ENCODE results near the gene HORMAD1. TPM values are rescaled to one million over a fixed set of nuclear protein-coding genes. Genes with fewer than 3 reads are reported as not detected.
"Not testable (repeated sequence)": the region's sequence is repeated elsewhere in the genome, so short reads cannot be mapped to it uniquely, and the experiment has no call there.

The HORMAD1 gene
- total RNA-seq, 1 donor from 2014 or later: 0.21 TPM

- DNase-seq (ENCODE audit: low spot score): peak; percentile 96
Observed at GRCh38 chr1:150696995-150697927, 23.4 kb downstream of the HORMAD1 start, which contains the start of gene GOLPH3L. TSS of gene GOLPH3L (minus strand) at chr1:150697154. CDS start at chr1:150694838, 2,316 bp downstream.

DNA sequence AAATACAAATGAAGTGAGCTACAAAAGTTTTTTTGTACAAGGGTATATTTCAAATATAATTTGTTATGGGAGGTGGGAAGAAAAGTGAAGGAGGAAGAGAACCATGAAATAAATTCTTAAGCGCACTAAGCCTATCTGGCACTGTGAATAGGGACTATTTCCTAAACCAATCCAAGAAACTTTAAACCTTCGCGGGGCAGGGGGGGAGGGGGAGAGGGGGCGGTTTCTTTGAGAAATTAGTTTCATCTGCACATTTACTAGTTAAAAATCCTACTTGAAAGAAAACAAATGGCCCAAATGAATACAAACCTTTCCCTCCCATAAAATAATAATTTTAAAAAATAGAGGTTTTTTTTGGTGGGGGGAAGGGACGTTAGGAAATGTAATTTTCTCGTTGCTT, 24.1 kb downstream of the HORMAD1 start:
- no peak for DNase-seq (ENCODE audit: low spot score)

- no peak for DNase-seq (ENCODE audit: low spot score)
Observed at GRCh38 chr1:150696162-150696561, 24.5 kb downstream of the HORMAD1 start.

DNA sequence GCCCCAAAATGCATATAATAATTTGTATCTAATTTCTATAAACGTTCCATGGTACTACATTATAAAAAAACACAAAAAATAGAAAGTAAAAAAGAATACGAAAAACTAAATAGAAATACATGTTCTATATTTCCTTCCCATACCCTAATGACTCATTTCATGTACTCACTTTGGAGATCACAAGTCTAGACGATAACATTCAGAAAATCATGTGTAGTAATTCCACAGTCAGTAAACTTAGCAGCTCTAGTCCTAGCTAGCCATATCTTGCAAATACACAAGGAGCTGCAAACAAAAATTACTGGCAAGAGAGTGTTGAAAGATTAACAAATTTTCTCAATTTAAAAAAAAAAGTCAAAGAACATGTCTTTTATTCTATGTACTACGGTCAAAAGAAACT, 25.1 kb downstream of the HORMAD1 start:
- no peak for DNase-seq (ENCODE audit: low spot score)

- DNase-seq (ENCODE audit: low spot score): no peak
Observed at GRCh38 chr1:150692720-150693119, 28.0 kb downstream of the HORMAD1 start.

DNA sequence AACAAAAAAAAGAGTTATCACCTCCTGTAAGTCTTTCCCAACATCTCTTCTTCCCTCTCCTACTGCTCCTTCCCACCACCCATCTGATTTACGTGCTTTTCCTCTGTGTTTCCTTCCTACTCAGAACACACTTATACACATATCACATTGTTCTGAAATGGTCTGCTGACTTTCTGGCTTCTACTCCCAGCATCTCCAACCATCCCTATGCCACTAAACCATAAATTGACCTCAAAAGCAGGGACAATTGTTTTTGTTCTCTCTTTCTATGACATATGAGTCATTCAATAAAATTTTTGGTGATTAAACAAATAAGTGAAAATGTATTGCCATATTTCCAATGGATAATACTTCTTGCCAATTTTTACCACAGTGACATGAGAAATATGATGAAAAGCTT, 31.9 kb downstream of the HORMAD1 start:
- DNase-seq (ENCODE audit: low spot score): no peak

- DNase-seq (ENCODE audit: low spot score): no peak
Observed at GRCh38 chr1:150686275-150686674, 34.4 kb downstream of the HORMAD1 start.

- DNase-seq (ENCODE audit: low spot score): no peak
Observed at GRCh38 chr1:150683914-150684313, 36.8 kb downstream of the HORMAD1 start.

- no peak for DNase-seq (ENCODE audit: low spot score)
Observed at GRCh38 chr1:150678988-150679387, 41.7 kb downstream of the HORMAD1 start.

DNA sequence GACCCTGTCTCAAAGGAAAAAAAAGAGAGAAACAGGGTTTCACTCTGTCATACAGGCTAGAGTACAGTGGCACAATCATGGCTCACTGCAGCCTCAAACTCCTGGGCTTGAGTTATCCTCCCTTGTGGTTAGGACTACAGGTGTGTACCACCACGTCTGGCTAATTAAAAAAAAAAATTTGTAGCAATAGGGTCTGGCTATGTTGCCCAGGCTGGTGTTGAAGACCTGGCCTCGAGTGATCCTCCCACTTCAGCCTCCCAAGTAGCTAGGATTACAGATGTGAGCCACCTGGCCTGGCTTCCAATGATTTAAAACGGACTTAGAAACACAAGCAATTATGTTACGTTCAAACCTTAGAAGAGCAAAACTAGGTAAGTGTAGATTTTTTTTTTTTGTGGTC, 45.8 kb downstream of the HORMAD1 start:
- DNase-seq (ENCODE audit: low spot score): no peak

- no peak for DNase-seq (ENCODE audit: low spot score)
Observed at GRCh38 chr1:150663321-150663720, 57.4 kb downstream of the HORMAD1 start.

DNA sequence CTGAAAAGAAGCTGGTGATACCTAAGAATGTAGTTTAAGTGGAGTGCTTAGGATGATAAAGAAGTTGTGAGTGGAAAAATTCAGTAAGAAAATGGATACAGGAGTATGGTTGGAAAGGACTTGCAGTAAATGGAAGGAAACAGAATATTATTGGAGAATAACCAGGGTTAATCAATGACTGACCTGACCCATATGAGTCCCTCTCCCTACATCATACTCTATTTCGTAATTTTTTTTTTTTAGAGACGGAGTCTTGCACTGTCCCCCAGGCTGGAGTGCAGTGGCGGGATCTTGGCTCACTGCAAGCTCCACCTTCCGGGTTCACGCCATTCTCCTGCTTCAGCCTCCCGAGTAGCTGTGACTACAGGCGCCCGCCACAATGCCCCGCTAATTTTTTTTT, 57.9 kb downstream of the HORMAD1 start:
- no peak for DNase-seq (ENCODE audit: low spot score)

GRCh38 chr1:150661156-150661555, 59.5 kb downstream of the HORMAD1 start:
- DNase-seq (ENCODE audit: low spot score): no peak

DNA sequence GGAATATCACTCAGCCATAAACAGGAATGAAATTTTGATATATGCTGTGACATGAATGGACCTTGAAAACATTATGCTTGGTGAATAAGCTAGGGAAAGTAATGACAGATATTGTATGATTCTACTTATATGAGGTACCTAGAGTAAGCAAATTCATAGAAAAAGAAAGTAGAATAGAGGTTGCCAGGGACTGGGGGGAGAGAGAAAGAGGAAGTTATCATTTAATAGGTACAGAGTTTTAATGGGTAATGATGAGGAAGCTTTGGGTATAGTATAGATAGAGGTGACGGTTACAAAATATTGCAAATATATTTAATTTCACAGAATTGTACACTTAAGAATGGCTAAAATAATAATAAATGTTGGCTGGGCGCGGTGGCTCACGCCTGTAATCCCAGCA, 60.1 kb downstream of the HORMAD1 start:
- no peak for DNase-seq (ENCODE audit: low spot score)

DNA sequence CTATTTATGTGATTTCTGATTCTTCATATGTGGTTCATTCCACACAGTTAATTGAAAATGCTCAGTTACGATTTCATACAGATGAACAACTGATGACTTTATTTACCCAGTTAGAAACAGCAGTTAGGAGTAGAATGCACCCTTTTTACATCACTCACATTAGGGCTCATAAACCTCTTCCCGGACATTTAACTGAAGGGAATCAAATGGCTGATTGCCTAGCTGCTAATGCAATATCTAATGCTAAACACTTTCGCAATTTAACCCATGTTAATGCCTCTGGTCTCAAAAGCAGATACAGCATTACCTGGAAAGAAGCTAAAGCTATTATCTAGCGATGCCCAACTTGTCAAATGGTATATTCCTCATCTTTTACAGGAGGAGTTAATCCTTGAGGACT, 63.6 kb downstream of the HORMAD1 start:
- not testable (repeated sequence) for DNase-seq (ENCODE audit: low spot score)

- DNase-seq (ENCODE audit: low spot score): not testable (repeated sequence)
Observed at GRCh38 chr1:150654635-150655034, 66.1 kb downstream of the HORMAD1 start.

- DNase-seq (ENCODE audit: low spot score): peak; percentile 65
Observed at GRCh38 chr1:150650193-150650592, 70.5 kb downstream of the HORMAD1 start.

- no peak for DNase-seq (ENCODE audit: low spot score)
Observed at GRCh38 chr1:150649441-150650075, 71.1 kb downstream of the HORMAD1 start.

Other genes with a start within 250 kb of the HORMAD1 start
- gene TARS2, start 233.5 kb downstream of the HORMAD1 start, total RNA-seq: 28.6 TPM
- 10.8 TPM for gene ECM1, start 212.8 kb downstream of the HORMAD1 start, total RNA-seq
- gene FALEC, start 205.1 kb downstream of the HORMAD1 start, total RNA-seq: not detected
- gene ADAMTSL4, start 171.5 kb downstream of the HORMAD1 start, total RNA-seq: 48.2 TPM
- gene MCL1, start 141.3 kb downstream of the HORMAD1 start, total RNA-seq: 159 TPM
- 257 TPM for gene ENSA, start 91.3 kb downstream of the HORMAD1 start, total RNA-seq
- 52.6 TPM for gene GOLPH3L, start 23.7 kb downstream of the HORMAD1 start, total RNA-seq
- 77.3 TPM for gene CTSS, start 44.9 kb upstream of the HORMAD1 start, total RNA-seq
- gene CTSK, start 87.4 kb upstream of the HORMAD1 start, total RNA-seq: 26.5 TPM
- 47.0 TPM for gene ARNT, start 155.7 kb upstream of the HORMAD1 start, total RNA-seq
- gene CTXND2, start 166.2 kb upstream of the HORMAD1 start, total RNA-seq: not detected
- gene SETDB1, start 205.5 kb upstream of the HORMAD1 start, total RNA-seq: 56.9 TPM

All from ureter (tissue), 1 donor.